ENCODE results near the gene MID1.
"Not testable (repeated sequence)": the region's sequence is repeated elsewhere in the genome, so short reads cannot be mapped to it uniquely, and the experiment has no call there.

Gene MID1

DNA sequence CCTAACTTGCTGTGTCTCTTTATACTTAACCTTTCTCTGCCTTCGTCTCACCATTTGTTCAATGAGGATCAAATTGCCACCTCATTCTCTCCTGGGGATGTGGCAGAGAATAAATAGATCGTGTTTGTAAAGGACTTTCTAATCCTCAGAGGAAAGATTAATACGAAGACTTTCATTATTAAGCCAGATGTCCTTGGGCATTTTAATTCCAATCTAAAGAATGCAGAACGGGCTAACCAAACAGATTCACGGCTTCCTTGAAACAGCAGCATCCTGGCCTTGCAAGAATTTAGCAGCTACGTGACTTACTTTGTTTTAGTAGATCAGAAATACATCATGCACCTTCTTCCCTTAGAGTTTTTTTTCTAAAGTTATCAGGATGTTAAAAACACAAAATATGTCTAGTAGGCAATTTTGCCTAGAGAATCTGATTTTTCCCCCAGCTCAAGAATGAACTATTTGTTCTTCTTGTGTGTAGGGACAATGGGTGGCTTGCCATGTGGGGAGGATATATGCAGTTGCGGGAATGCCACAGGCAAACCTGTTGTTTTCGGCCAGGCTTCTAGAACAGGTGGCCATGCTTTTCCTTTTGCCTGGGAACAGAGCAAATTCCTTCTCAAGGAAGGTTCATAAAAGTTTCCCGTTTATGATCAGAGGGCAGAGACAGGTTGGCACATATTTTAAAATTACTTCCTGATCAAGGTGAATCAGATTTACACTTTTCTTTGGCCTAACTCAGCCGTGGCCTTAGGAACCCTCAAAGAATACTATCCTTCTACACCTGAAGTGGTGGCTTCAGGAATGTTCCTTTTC lies 3.0 kb downstream of the MID1 start:
- DNase-seq, result no peak

DNA sequence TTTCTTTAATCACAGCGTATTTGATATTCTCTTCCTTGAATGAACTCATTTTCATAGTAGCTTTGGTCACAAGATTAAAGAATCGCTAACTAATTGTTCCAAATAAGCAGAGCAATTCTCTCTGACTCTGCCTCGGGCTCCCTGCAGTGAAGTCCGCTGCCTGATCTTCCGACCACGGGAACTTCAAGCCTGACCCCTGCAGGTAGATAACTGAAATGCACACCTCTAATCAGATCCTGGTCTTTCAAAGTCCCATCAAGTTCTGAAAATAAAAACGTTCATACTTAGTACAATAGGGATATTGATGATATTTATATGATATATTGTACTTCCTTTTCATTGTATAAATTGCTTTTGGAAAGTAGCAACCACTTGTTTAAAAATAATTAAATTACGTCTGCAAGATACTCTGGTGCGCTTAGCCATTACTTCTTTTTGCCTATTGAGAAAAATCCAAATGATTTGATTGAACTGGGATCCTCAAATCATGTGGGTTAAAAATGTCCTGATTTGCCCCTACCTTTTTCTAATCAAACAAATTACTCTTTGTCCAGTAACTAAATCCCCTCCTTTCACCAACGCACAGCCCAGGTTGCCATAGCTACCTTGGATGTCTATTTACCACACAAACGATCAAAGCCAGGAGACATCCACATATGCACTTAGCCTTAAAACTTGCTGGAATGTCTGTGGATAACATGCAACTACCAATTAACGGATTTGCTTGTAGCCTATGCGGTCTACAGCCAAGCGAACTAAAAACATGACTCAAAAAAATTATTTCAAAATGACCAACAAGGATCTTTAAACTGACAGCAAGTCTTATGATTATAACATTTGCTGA lies 4.2 kb downstream of the MID1 start:
- DNase-seq, result peak; percentile 40

DNA sequence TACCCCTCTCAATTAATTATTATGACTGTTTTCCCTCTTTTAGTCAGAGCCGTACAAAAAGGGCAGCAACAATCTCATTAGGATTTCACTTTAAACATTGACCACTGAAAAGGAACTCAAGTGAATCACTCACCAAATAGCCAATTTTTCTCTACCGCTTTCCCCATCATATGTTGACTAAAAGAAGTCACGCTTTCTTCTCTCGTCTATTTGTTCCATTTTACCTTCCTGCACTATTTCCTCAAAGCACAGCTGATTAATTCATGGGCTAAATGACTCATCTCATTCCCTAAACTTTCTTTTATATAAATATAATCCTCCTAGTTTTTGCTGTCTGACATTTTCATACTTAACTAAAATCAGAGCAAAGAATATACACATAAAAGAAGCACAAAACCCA lies 8.2 kb downstream of the MID1 start:
- DNase-seq, result no peak

DNA sequence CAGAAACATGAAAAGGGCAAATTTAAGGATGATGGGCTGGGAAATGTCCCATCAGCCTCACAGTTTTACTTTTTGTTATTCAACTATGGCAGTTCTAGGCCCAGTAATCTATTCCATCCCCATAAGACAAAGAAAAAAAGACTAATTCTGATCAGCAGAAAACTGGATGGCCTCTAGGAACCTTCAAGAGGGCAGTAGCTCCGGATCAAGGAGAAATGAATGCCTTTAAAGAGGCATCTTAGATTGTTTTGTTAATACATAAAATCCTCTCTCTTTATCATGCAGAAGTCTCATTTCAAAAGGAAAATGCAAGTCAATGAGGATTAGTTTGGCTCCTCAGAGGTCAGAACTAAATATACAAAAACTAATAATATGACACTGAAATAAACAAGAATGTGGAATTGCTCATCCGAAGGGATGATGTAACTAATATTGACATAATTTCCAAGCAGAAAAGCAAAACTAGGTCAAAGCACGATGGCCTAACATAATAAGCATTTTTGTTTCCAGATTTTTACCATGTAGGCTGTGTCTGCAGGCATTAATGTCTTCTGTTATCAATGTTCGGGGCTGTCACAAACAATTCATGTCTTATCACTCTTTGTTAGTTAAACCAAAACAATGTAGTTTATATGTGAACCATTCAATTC lies 8.8 kb downstream of the MID1 start:
- DNase-seq, result no peak

DNA sequence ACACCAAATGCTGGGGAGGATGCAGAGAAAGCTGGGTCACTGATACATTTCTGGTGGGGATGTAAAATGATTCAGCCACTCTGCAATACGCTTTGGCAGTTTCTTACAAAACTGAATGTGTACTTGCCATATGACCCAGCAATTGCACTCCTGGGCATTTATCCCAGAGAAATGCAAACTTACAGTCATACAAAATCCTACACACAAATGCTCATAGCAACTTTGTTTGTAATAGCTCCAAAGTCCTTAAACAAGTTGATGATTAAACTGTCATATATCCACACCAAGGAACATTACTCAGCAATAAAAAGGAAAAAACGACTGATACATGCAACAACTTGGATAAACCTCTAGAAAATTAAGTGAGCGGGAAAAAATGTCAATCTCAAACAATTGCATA lies 12.3 kb downstream of the MID1 start:
- no peak for DNase-seq

DNA sequence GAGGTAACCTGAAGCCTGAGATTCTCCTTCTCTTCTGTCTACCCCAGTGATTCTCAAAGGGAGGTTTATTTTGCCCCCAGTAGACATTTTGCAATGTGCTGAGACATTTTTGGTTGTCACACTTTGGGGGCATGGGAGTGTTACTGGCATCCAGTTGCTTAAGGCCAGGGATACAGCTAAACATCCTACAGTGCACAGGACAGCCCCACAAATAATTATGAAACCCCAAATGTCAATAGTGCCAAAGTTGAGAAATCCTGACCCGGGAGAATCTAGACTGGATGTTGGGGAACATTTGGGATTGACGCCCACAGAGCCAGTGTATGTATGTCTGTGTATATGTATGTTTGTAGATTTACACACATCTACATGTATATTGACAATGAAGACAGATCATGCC lies 13.2 kb downstream of the MID1 start:
- DNase-seq, result no peak

DNA sequence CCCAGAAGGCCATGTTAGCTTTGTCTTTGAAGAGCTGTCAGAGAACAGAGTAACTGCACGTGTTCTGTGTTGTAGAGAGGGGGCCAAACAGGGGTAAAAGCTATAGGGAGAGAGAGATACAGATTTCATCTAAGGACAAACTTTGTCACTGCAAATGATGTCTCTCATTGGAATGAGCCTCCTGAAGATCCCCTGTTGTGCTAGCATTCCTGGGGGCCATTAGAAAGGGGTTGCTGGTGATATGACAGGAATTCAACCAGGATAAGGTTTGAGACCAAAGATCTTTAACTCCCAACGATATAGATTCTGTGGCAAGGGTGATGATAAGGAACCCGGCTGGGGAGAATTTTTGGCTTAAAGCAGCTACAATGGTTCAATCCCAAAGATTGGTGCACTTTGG lies 16.8 kb downstream of the MID1 start:
- DNase-seq, result no peak

DNA sequence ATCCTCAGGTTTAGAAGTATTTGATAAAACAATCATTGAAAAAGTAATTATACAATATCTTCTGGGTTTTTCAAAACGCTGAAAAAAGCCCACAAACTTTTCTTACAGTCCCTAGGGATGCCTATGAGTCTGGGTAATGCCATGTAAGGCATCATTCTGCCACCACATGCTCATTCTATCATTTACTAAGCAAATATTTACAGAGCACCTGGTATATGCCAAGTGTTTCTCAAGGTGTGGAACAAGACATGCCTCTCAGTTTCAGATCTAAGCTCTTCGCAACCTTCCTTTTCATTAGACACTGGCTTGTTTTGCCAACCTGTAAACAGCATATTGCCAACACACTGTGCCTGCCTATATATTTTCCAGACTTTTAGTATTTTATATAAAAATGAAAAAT lies 17.7 kb downstream of the MID1 start:
- no peak for DNase-seq

DNA sequence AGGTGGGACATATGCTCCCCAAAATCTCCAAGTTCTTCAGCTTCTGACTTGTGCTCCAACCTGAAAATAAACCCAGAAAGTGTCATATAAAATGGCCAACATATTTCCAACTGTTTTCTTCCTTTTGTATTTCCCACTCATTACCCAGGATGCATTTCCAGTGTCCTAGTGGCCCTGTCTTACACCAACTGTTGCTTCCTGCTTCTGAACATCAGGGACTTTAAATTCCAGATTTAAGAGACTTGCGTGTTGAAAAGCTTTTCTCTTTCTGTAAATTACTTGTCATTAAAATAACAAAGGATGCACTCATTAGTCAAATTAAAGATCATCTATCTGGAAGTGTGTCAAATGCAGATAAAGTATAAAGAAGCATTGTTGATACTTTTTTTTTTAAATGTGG lies 19.9 kb downstream of the MID1 start:
- no peak for DNase-seq

DNA sequence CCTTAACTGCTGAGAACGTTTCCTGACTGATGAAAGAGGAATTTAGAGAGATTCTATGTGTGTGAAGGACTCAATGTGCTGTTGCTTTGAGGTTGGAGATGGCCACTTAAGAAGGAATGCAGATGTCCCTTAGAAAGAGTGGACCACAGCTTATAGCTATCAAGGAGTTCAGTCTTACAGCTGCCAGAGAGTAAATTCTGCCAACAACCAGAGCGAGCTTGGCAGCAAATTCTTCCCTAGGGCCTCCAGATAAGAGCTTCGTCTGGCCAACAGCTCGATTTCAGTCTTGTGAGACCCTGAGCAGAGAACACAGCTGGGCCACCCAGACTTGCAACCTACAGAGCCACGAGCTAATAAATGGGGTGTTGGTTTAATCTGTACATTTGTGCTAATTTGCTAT lies 21.8 kb downstream of the MID1 start:
- no peak for DNase-seq

DNA sequence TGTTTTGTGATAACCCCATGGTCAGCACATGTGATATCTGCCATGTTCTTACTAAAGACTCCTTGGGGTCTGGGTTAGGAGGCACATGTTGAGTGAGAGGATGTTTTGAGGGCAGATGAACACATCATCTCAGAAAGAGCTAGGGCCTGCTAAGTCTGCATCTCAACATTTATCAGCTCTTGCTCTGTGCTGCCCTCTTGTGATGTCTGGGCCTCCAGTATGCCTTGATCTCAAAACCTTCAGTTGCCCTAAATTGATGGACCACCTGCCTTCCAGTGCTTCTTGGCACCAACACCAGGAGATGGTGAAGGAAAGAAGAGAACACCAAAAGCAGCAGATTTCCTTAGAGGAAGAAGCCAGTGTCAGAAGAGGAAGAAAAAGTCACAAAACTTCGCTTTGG lies 22.5 kb downstream of the MID1 start:
- peak; percentile 11 for DNase-seq

DNA sequence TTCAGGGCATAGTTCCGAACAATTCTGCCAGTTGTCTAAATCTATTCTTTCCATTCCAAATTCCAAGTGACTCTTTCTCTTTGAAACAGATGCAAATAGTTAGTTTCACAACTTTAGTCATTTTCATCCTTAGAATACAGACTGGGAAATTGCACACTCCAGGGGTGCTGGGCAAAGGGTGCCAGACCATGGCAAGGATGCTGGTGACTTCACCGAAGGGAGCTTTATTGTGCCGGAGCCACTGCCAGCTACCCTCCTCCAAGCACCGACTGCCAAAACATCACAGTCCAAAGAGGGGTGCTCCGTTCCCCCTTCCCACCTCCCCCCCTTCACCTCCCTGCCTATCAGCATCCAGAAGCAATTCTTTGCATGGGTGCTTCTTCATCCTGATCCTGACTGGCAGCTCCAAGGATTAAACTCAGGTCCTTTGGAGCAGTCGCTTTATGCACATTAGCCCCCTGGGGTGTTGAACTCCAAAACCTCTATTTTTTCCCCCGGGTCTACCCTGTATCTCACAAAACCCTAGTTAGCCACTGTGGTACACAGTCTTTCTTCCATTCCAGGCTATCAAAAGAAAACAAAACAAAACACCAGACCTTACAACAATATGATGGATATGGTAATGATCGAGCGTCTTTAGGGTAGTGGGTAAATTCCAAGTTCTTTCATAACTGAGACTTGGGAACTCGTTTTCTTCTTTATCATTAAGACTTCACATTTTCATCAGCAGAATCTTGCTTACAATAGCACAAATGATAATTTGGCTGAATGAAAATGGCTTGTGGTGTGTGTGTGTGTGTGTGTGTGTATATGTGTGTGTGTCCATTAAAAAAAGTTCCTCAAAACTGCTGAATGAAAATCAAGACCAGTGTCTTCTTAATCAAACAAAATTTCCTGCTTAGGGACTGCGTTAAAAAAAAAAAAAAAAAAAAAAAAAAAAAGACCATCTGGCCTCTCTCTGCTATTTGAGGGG lies 28.7 kb downstream of the MID1 start:
- no peak for DNase-seq

DNA sequence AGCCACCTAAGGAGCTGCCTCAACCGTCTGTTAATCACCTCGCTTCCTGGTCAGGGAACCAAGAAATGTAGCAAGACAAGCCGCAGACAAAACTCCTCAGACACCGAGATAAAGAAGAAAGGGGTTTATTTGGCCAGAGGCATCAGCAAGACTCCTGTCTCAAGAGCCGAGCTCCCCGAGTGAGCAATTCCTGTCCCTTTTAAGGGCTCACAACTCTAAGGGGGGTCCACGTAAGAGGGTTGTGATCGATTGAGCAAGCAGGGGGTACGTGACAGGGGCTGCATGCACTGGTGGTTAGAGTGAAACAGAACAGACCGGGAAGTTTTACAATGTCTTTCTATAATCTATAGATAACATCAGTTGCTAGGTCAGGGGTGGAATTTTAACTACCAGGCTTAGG lies 30.6 kb downstream of the MID1 start:
- not testable (repeated sequence) for DNase-seq

DNA sequence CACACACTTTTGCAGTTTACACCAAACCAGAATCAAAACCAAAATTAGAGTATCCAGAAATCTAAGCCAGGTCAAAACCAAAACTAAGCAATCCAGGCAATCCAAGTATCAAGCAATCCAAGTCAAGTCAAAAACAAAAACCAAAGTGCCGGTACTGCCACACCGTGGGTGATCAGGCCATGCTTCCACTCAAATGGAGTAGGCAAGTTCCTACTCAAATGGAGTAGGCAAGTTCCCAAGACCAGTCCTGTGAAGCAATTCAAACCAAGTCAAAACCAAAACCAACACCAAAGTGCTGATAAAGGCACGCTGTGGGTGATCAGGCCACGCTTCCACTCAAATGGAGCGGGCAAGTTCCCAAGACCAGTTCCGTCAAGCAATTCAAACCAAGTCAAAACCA lies 31.3 kb downstream of the MID1 start:
- no peak for DNase-seq

DNA sequence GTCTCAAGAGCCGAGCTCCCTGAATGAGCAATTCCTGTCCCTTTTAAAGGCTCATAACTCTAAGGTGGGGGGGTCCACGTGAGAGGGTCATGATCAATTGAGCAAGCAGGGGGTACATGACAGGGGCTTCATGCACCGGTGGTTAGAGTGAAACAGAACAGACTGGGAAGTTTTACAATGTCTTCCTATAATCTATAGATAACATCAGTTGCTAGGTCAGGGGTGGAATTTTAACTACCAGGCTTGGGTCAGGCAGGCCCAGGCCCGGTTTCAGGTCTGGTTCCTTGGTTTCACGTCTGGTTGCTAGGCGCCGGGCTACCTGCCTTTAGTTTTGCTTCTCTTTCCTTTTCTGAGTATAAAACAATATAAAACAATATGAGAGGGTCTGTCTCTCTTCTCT lies 35.5 kb downstream of the MID1 start:
- not testable (repeated sequence) for DNase-seq

DNA sequence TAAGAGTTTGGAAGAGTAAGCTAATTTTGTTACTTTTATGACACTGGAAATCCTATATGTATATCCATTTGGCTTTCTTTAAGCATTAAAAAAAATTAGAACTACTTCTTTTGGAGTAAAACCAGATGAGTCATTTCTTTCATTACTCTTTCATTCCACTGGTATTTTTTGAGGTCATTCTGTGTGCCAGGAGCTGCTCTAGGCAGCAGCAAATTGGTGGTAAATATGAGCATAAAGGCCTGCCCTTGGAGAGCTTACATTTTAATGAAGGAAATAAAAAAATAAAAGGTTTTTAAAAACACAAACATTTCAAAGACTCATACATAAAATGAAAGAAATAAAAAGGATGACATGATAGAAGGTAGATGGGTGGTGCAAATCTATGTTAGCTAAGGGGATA lies 37.4 kb downstream of the MID1 start:
- no peak for DNase-seq

DNA sequence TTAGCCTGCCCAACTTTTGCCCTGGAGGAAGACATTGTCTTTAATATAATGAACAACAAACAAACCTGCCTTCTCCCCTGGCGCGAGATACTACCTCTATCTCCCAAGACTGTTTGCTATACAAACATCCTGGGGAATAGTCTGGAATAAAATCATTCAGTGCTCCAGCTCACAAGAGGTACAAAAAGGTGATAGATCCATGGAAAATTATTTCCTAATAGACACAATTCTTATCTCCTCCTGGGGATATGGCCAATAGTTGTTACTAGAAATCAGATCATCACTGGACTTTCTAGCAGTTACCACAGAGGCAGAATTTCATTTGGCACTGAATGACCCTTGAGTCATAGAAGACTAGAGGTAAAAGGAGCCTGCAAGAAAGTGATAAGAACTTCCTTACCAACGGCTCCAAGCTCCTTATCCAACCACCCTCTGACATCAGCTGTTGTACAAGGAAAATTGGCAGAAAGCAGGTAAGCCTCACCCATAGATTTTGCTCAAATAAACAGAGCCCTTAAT lies 38.1 kb downstream of the MID1 start:
- DNase-seq, result no peak

DNA sequence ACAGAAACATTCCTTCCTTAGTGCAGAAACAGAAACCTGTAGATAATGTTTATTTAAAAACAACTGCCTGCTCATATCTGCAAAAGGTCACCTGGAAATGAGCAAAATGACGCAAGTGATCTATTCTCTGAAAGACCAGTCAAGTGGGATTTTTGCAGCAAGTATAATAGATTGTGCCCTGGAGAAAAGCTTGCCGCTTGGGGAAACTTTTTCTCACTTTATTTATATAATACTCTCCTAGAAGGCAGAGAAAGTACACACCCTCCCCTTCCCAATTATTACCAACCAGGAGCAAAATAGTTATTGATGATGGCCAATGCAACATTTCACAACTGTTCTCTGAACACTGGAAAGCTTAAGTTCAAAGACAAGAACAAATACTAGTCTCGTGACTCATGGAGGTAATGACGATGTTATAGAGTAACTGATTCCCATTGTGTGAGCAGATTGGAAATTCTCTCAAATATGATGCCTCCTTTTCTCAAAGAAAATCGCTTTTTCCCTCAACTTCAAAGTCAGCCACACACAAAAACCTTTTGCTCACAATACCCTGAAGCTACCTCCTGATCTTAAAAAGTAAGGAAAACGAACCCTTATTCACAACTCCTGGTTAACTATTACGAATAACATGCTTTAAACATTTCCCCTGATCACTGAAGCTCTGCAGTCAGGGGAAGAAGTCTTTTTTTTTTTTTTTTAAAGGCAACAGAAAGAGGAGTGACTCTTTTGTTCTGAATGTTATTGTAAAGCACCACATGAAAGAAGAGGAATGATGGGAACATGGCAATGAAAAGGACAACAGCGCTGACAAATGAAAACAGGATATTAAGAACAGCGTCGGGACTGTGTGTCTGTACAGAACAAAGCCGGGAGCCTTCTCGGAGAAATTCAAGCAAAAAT lies 41.0 kb downstream of the MID1 start:
- DNase-seq, result no peak

DNA sequence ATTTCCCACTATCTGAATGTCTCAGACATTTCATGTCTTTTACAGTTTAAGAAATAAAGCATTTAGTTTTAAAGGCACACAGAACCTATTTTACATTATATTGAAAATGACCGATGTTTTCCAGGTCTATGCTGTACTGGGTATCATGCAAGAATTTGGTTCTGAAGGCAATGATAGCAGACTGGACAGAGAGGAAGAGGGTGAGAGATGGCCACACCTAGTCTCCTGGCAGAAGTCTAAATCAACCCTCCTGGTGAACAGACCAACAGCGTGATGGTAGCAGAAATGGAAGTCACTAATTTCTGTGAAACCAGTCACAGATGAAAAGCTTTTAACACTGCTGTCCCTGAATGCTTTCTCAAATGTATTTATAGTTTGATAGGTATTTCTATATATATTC lies 41.9 kb downstream of the MID1 start:
- no peak for DNase-seq

DNA sequence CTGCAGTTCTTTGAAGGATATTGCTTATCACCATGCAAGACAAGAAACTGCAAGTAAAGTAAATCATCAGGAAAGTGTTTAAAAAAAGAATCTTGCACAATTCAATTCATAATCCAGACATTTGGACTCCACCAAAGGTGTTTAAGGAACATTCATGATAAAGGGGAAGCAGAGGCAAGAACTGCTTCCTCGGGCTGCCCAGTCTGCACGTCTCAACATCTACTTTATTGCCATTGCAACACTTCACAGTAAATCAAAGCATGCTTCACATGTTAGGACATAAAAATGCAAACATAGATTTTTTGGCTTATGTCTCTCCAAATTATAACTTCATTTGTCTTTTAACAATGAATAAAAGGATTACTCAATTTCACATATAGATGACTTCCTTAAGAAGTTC lies 42.5 kb downstream of the MID1 start:
- no peak for DNase-seq

DNA sequence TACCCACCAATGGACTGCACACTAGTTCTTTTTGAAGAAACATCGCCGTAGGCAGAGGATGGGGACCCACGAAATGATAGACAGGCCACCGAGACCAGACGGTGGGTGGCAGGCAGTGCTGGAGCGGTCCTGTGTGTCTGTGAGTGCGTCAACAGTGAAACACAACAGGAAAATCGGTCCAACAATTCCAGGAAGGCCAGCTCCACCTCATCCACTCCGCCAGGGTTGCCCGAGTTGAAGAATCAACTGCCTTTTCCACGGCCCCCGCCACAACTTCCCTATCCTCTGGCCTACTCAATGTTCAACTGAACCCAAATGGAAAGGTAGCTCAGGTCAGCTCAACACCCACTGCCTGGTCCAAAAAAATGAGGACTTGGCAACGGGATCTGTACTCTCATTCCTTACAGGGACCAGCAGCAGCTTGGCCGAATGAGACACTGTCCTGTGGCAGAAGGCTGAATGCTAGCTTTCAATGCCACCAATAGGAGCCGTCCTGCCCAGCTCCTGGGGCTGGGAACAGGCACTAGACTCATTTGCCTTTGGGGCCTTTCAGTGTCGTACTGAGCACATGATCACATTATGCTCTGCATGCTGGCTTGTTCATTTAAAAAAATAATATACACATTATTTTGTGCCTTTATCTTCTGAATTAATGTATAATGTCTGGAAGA lies 43.5 kb downstream of the MID1 start:
- no peak for DNase-seq
